Measurements from ENCODE around the gene SEMA6A. TPM values are rescaled to one million over a fixed set of nuclear protein-coding genes. Genes with fewer than 3 reads are reported as not detected.

SEMA6A gene
- polyA plus RNA-seq, 2 of the 4 experiments (the other 2 are of a cell fraction): 0.01 TPM; not detected in 1

DNA sequence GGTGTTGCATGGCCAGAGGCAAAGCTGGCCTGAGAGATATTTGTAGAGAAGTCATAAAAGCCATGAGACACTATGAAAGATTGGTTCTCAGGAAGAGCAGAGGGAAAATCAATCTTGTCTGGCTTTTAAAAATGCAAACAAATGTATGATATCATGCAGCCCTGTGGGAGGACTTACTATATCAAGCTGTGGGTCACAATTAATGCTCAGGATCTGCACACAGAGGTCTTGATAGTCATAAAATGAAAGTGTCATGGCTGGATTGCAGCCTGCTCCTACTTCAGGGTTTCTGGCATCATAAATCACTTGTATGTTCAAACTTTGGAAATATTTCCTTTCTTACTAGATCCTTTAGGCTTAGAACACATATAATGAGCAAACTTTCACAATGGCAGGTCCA, 151.5 kb downstream of the SEMA6A start:
- no peak for FAIRE-seq
- no peaks in the 10 kb centered on the region for H3K9me3 ChIP-seq
- CTCF ChIA-PET: no interaction called here

DNA sequence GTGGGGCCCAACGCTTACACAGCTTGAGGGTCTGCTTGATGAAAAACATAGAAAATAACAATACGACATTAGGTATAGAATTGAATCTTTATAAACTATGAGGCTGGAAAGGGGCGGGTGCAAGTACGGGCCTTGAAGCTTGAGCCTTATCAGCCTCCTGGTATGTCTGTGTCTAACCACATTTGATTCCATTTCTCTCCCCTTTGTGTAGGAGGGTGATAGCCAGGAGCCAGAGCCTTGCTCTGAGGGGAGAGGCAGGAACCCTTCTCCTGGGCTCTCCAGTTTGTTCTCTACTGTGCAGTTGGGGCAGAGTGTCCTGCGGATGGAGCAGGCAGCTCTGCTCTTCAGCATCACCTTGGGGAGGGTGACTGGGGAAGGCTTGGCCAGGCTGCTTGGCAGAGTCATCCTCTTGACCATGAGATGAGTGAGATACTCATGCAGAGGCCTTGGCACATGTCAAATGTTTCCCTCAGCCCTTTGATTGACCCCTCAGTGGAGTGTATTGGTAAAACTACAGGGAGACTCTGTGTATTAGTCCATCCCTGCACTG, 153.5 kb downstream of the SEMA6A start:
- no peak for ATAC-seq
- POLR2A ChIA-PET: no interaction called here
- no peak for FAIRE-seq
- H3K4me1 ChIP-seq: no peaks in the 10 kb centered on the region
- H3K9me3 ChIP-seq: no peaks in the 10 kb centered on the region
- 68% methylated on average over 5 of the region's 5 CpGs for WGBS (ENCODE audit: missing lambda C conversion rate)
- DNase-seq (ENCODE audit: low read depth in 1 of 2, low spot score in 1 of 2): no peak
- H3K4me3 ChIP-seq: no peak overlapping the region
- H3K4me2 ChIP-seq: no peak overlapping the region
- H3K27ac ChIP-seq: no peak overlapping the region
- no peak for TF ChIP-seq FOSB (CRISPR knock-in tag; IDR thresholded peaks at IDR 0.05)
- TF ChIP-seq CBX8 (IDR thresholded peaks at IDR 0.05): no peak
- no peak for TF ChIP-seq GATA3 (IDR thresholded peaks at IDR 0.05; ENCODE audit: borderline replicate concordance)
- no peak for TF ChIP-seq CEBPB (IDR thresholded peaks at IDR 0.05)
- no peak for TF ChIP-seq ZNF302 (CRISPR knock-in tag; IDR thresholded peaks at IDR 0.05)
- TF ChIP-seq, protein P1, sequence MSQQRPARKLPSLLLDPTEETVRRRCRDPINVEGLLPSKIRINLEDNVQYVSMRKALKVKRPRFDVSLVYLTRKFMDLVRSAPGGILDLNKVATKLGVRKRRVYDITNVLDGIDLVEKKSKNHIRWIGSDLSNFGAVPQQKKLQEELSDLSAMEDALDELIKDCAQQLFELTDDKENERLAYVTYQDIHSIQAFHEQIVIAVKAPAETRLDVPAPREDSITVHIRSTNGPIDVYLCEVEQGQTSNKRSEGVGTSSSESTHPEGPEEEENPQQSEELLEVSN (IDR thresholded peaks at IDR 0.05; ENCODE audit: borderline replicate concordance, low read depth): no peak
- no peak for TF ChIP-seq HOXB13 (CRISPR knock-in tag; IDR thresholded peaks at IDR 0.05; ENCODE audit: low read depth)
- no peak for TF ChIP-seq RCOR1 (IDR thresholded peaks at IDR 0.05; ENCODE audit: low read depth, low read length)
- no peak for TF ChIP-seq MAZ (IDR thresholded peaks at IDR 0.05; ENCODE audit: borderline replicate concordance, low read depth, low read length)
- TF ChIP-seq FOXS1 (CRISPR knock-in tag; IDR thresholded peaks at IDR 0.05): no peak
- no peak for TF ChIP-seq NPAS2 (CRISPR knock-in tag; IDR thresholded peaks at IDR 0.05; ENCODE audit: borderline replicate concordance)
- TF ChIP-seq, protein P2, sequence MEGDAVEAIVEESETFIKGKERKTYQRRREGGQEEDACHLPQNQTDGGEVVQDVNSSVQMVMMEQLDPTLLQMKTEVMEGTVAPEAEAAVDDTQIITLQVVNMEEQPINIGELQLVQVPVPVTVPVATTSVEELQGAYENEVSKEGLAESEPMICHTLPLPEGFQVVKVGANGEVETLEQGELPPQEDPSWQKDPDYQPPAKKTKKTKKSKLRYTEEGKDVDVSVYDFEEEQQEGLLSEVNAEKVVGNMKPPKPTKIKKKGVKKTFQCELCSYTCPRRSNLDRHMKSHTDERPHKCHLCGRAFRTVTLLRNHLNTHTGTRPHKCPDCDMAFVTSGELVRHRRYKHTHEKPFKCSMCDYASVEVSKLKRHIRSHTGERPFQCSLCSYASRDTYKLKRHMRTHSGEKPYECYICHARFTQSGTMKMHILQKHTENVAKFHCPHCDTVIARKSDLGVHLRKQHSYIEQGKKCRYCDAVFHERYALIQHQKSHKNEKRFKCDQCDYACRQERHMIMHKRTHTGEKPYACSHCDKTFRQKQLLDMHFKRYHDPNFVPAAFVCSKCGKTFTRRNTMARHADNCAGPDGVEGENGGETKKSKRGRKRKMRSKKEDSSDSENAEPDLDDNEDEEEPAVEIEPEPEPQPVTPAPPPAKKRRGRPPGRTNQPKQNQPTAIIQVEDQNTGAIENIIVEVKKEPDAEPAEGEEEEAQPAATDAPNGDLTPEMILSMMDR (IDR thresholded peaks at IDR 0.05): no peak
- no peak for TF ChIP-seq EHF (CRISPR knock-in tag; IDR thresholded peaks at IDR 0.05)
- CTCF ChIA-PET: no interaction called here

More for the DNA sequence above, 151.5 kb downstream of the SEMA6A start:
- DNase-seq (ENCODE audit: low read depth in 1 of 2, low spot score in 1 of 2): no peak
- no peaks in the 10 kb centered on the region for H3K4me1 ChIP-seq
- no peak for ATAC-seq
- no peak overlapping the region for H3K4me2 ChIP-seq
- no peak overlapping the region for H3K4me3 ChIP-seq
- POLR2A ChIA-PET: no interaction called here
- H3K27ac ChIP-seq: no peak overlapping the region
- TF ChIP-seq FOXS1 (CRISPR knock-in tag; IDR thresholded peaks at IDR 0.05) (no peak), ZNF302 (CRISPR knock-in tag; IDR thresholded peaks at IDR 0.05) (no peak), HOXB5 (CRISPR knock-in tag; IDR thresholded peaks at IDR 0.05) (no peak), HEYL (CRISPR knock-in tag; IDR thresholded peaks at IDR 0.05) (no peak), SMC3 (IDR thresholded peaks at IDR 0.05) (no peak), RAD21 (conservative IDR thresholded peaks at IDR 0.05 in 1 of 2, IDR thresholded peaks at IDR 0.05 in 1 of 2) (no peak), JUN (IDR thresholded peaks at IDR 0.05) (no peak), ZC3H11A (IDR thresholded peaks at IDR 0.05) (no peak), EHF (CRISPR knock-in tag; IDR thresholded peaks at IDR 0.05) (no peak), GATA3 (IDR thresholded peaks at IDR 0.05; ENCODE audit: borderline replicate concordance) (no peak), FOSL2 (IDR thresholded peaks at IDR 0.05) (no peak), FOSL2 (CRISPR knock-in tag; IDR thresholded peaks at IDR 0.05) (no peak), PHF8 (IDR thresholded peaks at IDR 0.05; ENCODE audit: borderline replicate concordance, low read depth) (no peak), FOSB (CRISPR knock-in tag; IDR thresholded peaks at IDR 0.05) (no peak), CHD2 (IDR thresholded peaks at IDR 0.05; ENCODE audit: low read length, partially characterized antibody) (no peak), MYC (IDR thresholded peaks at IDR 0.05; ENCODE audit: borderline replicate concordance, low read length) (no peak), CEBPB (IDR thresholded peaks at IDR 0.05) (no peak), POLR2AphosphoS2 (conservative IDR thresholded peaks at IDR 0.05; ENCODE audit: low read length) (no peak), ZFP36 (IDR thresholded peaks at IDR 0.05; ENCODE audit: borderline replicate concordance, partially characterized antibody) (no peak)
- TF ChIP-seq, protein P3, sequence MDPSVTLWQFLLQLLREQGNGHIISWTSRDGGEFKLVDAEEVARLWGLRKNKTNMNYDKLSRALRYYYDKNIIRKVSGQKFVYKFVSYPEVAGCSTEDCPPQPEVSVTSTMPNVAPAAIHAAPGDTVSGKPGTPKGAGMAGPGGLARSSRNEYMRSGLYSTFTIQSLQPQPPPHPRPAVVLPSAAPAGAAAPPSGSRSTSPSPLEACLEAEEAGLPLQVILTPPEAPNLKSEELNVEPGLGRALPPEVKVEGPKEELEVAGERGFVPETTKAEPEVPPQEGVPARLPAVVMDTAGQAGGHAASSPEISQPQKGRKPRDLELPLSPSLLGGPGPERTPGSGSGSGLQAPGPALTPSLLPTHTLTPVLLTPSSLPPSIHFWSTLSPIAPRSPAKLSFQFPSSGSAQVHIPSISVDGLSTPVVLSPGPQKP (IDR thresholded peaks at IDR 0.05; ENCODE audit: low read depth, low read length): no peak
- TF ChIP-seq, protein P4, sequence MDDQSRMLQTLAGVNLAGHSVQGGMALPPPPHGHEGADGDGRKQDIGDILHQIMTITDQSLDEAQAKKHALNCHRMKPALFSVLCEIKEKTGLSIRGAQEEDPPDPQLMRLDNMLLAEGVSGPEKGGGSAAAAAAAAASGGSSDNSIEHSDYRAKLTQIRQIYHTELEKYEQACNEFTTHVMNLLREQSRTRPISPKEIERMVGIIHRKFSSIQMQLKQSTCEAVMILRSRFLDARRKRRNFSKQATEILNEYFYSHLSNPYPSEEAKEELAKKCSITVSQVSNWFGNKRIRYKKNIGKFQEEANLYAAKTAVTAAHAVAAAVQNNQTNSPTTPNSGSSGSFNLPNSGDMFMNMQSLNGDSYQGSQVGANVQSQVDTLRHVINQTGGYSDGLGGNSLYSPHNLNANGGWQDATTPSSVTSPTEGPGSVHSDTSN (IDR thresholded peaks at IDR 0.05): no peak

Measured in A549 (cell line).